H9 (cell line): ENCODE results near the gene KLHL2. TPM values are rescaled to one million over a fixed set of nuclear protein-coding genes. Genes with fewer than 3 reads are reported as not detected.

ENCODE experiments used
- DNase-seq: peaks from one replicate; pipeline ENCODE4 v3.0.0-alpha.2; 2017
- H2AFZ ChIP-seq: one replicate; pipeline ENCODE4 v1.6.1; 2013; ENCODE audit warnings: mild to moderate bottlenecking, low read length, control low read depth, moderate library complexity
- H2AK5ac ChIP-seq: 2 replicates; pipeline ENCODE4 v1.6.1; 2013; ENCODE audit warnings: low read length, control low read depth, mixed read lengths; ENCODE audit not compliant: insufficient read length
- H2BK120ac ChIP-seq: one replicate; pipeline ENCODE4 v1.6.1; 2013; ENCODE audit warnings: low read depth, mild to moderate bottlenecking, low read length, control low read depth, inconsistent platforms; ENCODE audit not compliant: poor library complexity, severe bottlenecking
- H2BK12ac ChIP-seq: 2 replicates; pipeline ENCODE4 v1.6.1; 2013; ENCODE audit warnings: low read length, control low read depth, mixed read lengths, low read depth; ENCODE audit not compliant: insufficient read length
- H2BK15ac ChIP-seq: 2 replicates; pipeline ENCODE4 v1.6.1; 2013; ENCODE audit warnings: low read depth, low read length, control low read depth
- H2BK20ac ChIP-seq: one replicate; pipeline ENCODE4 v1.6.1; 2013; ENCODE audit warnings: low read depth, mild to moderate bottlenecking, low read length, control low read depth, inconsistent platforms; ENCODE audit not compliant: poor library complexity, severe bottlenecking
- H2BK5ac ChIP-seq: 2 replicates; pipeline ENCODE4 v1.6.1; 2013; ENCODE audit warnings: low read length, control low read depth, mixed read lengths; ENCODE audit not compliant: insufficient read length
- H3K14ac ChIP-seq: 2 replicates; pipeline ENCODE4 v1.6.1; 2013; ENCODE audit warnings: low read length, control low read depth; ENCODE audit not compliant: insufficient read depth
- H3K18ac ChIP-seq: 2 replicates; pipeline ENCODE4 v1.6.1; 2013; ENCODE audit warnings: low read depth, mild to moderate bottlenecking, mixed read lengths, low read length, control low read depth; ENCODE audit not compliant: insufficient read length
- H3K23ac ChIP-seq: 2 replicates; pipeline ENCODE4 v1.6.1; 2013; ENCODE audit warnings: low read length, control low read depth, mixed read lengths, low read depth; ENCODE audit not compliant: insufficient read length
- H3K23me2 ChIP-seq: 2 replicates; pipeline ENCODE4 v1.6.1; 2013; ENCODE audit warnings: low read depth, mild to moderate bottlenecking, mixed read lengths, low read length, control low read depth; ENCODE audit not compliant: insufficient read length, poor library complexity, severe bottlenecking
- H3K27ac ChIP-seq: 2 replicates; pipeline ENCODE4 v1.5.1; 2013; ENCODE audit warnings: low read length, control low read depth, mixed read lengths, low read depth; ENCODE audit not compliant: insufficient read length
- H3K27me3 ChIP-seq: 2 replicates; pipeline ENCODE4 v1.6.1; 2013; ENCODE audit warnings: low read length, control low read depth, inconsistent platforms; ENCODE audit not compliant: insufficient read depth
- H3K4ac ChIP-seq: 2 replicates; pipeline ENCODE4 v1.6.1; 2013; ENCODE audit warnings: low read depth, mild to moderate bottlenecking, control low read depth, inconsistent platforms, low read length, moderate library complexity
- H3K4me1 ChIP-seq: 2 replicates; pipeline ENCODE4 v1.6.1; 2013; ENCODE audit warnings: low read length, control low read depth, inconsistent platforms; ENCODE audit not compliant: insufficient read depth
- H3K4me2 ChIP-seq: 2 replicates; pipeline ENCODE4 v1.6.1; 2013; ENCODE audit warnings: low read length, control low read depth, mixed read lengths; ENCODE audit not compliant: insufficient read length, insufficient read depth
- H3K56ac ChIP-seq: 2 replicates; pipeline ENCODE4 v1.6.1; 2013; ENCODE audit warnings: low read depth, mild to moderate bottlenecking, mixed read lengths, low read length, control low read depth; ENCODE audit not compliant: insufficient read length
- H3K79me1 ChIP-seq: 2 replicates; pipeline ENCODE4 v1.6.1; 2013; ENCODE audit warnings: low read depth, mild to moderate bottlenecking, moderate library complexity, low read length, control low read depth, inconsistent platforms; ENCODE audit not compliant: insufficient read depth, poor library complexity, severe bottlenecking
- H3K79me2 ChIP-seq: 2 replicates; pipeline ENCODE4 v1.6.1; 2013; ENCODE audit warnings: low read length, control low read depth, inconsistent platforms; ENCODE audit not compliant: insufficient read depth
- H3K9ac ChIP-seq: 2 replicates; pipeline ENCODE4 v1.6.1; 2013; ENCODE audit warnings: low read length, control low read depth, mixed read lengths; ENCODE audit not compliant: insufficient read length; ENCODE audit errors: extremely low read depth
- H3K9me3 ChIP-seq: one replicate; pipeline ENCODE4 v1.6.1; 2013; ENCODE audit warnings: low read depth, low read length, inconsistent platforms; ENCODE audit not compliant: control insufficient read depth
- H3T11ph ChIP-seq: one replicate; pipeline ENCODE4 v1.6.1; 2013; ENCODE audit warnings: mild to moderate bottlenecking, low read length, control low read depth, inconsistent platforms
- H4K20me1 ChIP-seq: one replicate; pipeline ENCODE4 v1.6.1; 2013; ENCODE audit not compliant: control insufficient read depth, insufficient read length, insufficient read depth
- H4K5ac ChIP-seq: 2 replicates; pipeline ENCODE4 v1.6.1; 2013; ENCODE audit warnings: low read depth, mild to moderate bottlenecking, mixed read lengths, low read length, control low read depth; ENCODE audit not compliant: insufficient read length
- H4K8ac ChIP-seq: replicated peaks from 2 replicates; pipeline ENCODE4 v1.6.1; 2013; ENCODE audit warnings: low read length, control low read depth, mixed read lengths, low read depth; ENCODE audit not compliant: insufficient read length
- H4K91ac ChIP-seq: 2 replicates; pipeline ENCODE4 v1.6.1; 2013; ENCODE audit warnings: low read depth, mild to moderate bottlenecking, moderate library complexity, mixed read lengths, low read length, control low read depth; ENCODE audit not compliant: insufficient read length
- H3K27ac Mint-ChIP-seq, 3 experiments: 2 replicates in 2 of 3; 3 replicates in 1 of 3; pipeline ENCODE4 v1.8.0; 2020 to 2021; ENCODE audit warnings: mixed read lengths in 3 of 3, mild to moderate bottlenecking in 1 of 3, moderate library complexity in 1 of 3
- H3K27me3 Mint-ChIP-seq: 2 replicates; pipeline ENCODE4 v1.8.0; 2021; ENCODE audit warnings: low read depth, mild to moderate bottlenecking, moderate library complexity, mixed read lengths
- H3K36me3 Mint-ChIP-seq, 3 experiments: 2 replicates in 2 of 3; 3 replicates in 1 of 3; pipeline ENCODE4 v1.8.0; 2020 to 2021; ENCODE audit warnings: low read depth in 3 of 3, mixed read lengths in 3 of 3; ENCODE audit not compliant: insufficient read depth in 1 of 3
- H3K4me1 Mint-ChIP-seq, 2 experiments: 2 replicates each; pipeline ENCODE4 v1.8.0; 2020; ENCODE audit warnings: mixed read lengths in 2 of 2
- H3K4me3 Mint-ChIP-seq, 2 experiments: 2 replicates in 1 of 2; 3 replicates in 1 of 2; pipeline ENCODE4 v1.8.0; 2020 to 2021; ENCODE audit warnings: mild to moderate bottlenecking in 2 of 2, mixed read lengths in 2 of 2, moderate library complexity in 1 of 2
- H3K9me3 Mint-ChIP-seq, 2 experiments: 2 replicates in 1 of 2; 3 replicates in 1 of 2; pipeline ENCODE4 v1.8.0; 2020; ENCODE audit warnings: mild to moderate bottlenecking in 2 of 2, mixed read lengths in 2 of 2, moderate library complexity in 1 of 2
- CTCF ChIP-seq: fragments of 200-600 bp; sonication (generic); conservative IDR thresholded peaks from 3 replicates; pipeline ENCODE4 v1.8.0; 2021; ENCODE audit warnings: antibody characterized with exemption, mild to moderate bottlenecking
- WGBS: extraction: QIAGEN DNeasy Blood & Tissue Kit; methylation state at CpG from one replicate; pipeline ENCODE4 v1.1.7; 2013; ENCODE audit warnings: missing lambda C conversion rate, low lambda C conversion rate, mixed read lengths; ENCODE audit not compliant: insufficient read length; ENCODE audit errors: extremely low coverage; 5-methylcytosine and 5-hydroxymethylcytosine counted together
- total RNA-seq: library from RNA; stranded (reverse); gene quantifications from 2 replicates; pipeline ENCODE4 v1.2.1, GENCODE V29; 2021

KLHL2 gene
- total RNA-seq, 1 experiment from 2014 or later, result 14.3 TPM

GRCh38 chr4:165299399-165300060, 92.2 kb downstream of the KLHL2 start:
- Histone ChIP-seq H4K91ac (no peak overlapping the region), H3K56ac (no peak overlapping the region), H2BK15ac (no peak overlapping the region), H3K23me2 (no peaks in the 10 kb centered on the region), H3K9ac (no peak overlapping the region), H3T11ph (no peak overlapping the region), H4K5ac (no peak overlapping the region), H3K79me2 (no peaks in the 10 kb centered on the region), H2BK20ac (no peak overlapping the region), H4K8ac (no peak overlapping the region), H3K27ac (no peak overlapping the region), H3K18ac (no peak overlapping the region), H3K4me2 (no peak overlapping the region), H2BK12ac (no peak overlapping the region), H3K14ac (no peak overlapping the region), H3K23ac (no peak overlapping the region), H2BK5ac (no peak overlapping the region), H4K20me1 (no peaks in the 10 kb centered on the region), H2AK5ac (no peak overlapping the region), H3K4ac (no peak overlapping the region), H3K79me1 (no peaks in the 10 kb centered on the region), H2AFZ (no peak overlapping the region), H2BK120ac (no peak overlapping the region), H3K4me1 (no peaks in the 10 kb centered on the region; the same call in 1 of the 2 replicates), H3K9me3 (no peaks in the 10 kb centered on the region), H3K27me3 (no peaks in the 10 kb centered on the region)
- H3K36me3 Mint-ChIP-seq, result peaks cover 2 to 11% (median 4%) of the 10 kb centered on the region in 3 experiments; a peak in 4 of 7 replicates
- H3K27ac Mint-ChIP-seq, result no peak overlapping the region; a peak in 1 of 7 replicates
- peaks cover 5% of the 10 kb centered on the region in 2 experiments for H3K4me1 Mint-ChIP-seq
- WGBS, result no CpG with 5 or more reads among the region's 5 CpGs
- DNase-seq, result no peak
- no peak for TF ChIP-seq CTCF
- no peaks in the 10 kb centered on the region for H3K27me3 Mint-ChIP-seq
- no peak overlapping the region for H3K4me3 Mint-ChIP-seq
- H3K9me3 Mint-ChIP-seq, result no peaks in the 10 kb centered on the region
